B cell (primary cell): ENCODE measurements around the gene NKAIN2. TPM values are rescaled to one million over a fixed set of nuclear protein-coding genes. Genes with fewer than 3 reads are reported as not detected.

Source experiments
- ATAC-seq: fragments of 200-7000 bp; cut with Tn5 transposase; one replicate; pipeline ENCODE4 v1.10.0; 2021; ENCODE audit warnings: low read depth, mild to moderate bottlenecking, moderate number of reproducible peaks, moderate library complexity
- CTCF ChIA-PET: fragments of 350-600 bp; sonication (Branson Sonifier 250); formaldehyde crosslinking; loops from one replicate; lab custom pipeline; 2021; ENCODE audit warnings: antibody characterized with exemption, inconsistent platforms; lab: Charles Lee
- POLR2A ChIA-PET: fragments of 350-600 bp; sonication (Branson Sonifier 250); formaldehyde crosslinking; loops from one replicate; lab custom pipeline; 2021; ENCODE audit warnings: antibody characterized with exemption; lab: Charles Lee
- DNase-seq: peaks from one replicate; pipeline ENCODE4 v3.0.0; 2013
- H2AFZ ChIP-seq: 2 replicates; pipeline ENCODE4 v1.6.1; 2012; ENCODE audit warnings: mild to moderate bottlenecking, low read depth, low read length; ENCODE audit not compliant: insufficient read depth, poor library complexity, severe bottlenecking
- H3K27ac ChIP-seq, 2 donors: 1 replicate in 1 of 2; 2 replicates in 1 of 2; pipeline ENCODE4 v1.5.1; 2012 to 2013; ENCODE audit warnings: low read length in 2 of 2, mild to moderate bottlenecking in 2 of 2, moderate library complexity in 1 of 2
- H3K27me3 ChIP-seq, 4 experiments: fragments of 200-600 bp in 1 of 4; sonication (generic) in 1 of 4; replicated peaks in 1 of 4; 1 replicate in 2 of 4; 2 replicates in 2 of 4; pipeline versions ENCODE4 v1.6.1 to v1.7.0; 2013 to 2016; ENCODE audit warnings: low read length in 3 of 4, mild to moderate bottlenecking in 2 of 4, mixed read lengths in 1 of 4, moderate library complexity in 1 of 4; ENCODE audit not compliant: insufficient read depth in 4 of 4, control insufficient read depth in 3 of 4; ENCODE audit errors: control extremely low read depth in 1 of 4
- H3K36me3 ChIP-seq, 2 experiments: replicated peaks in 1 of 2; 1 replicate in 1 of 2; 2 replicates in 1 of 2; pipeline versions ENCODE4 v1.6.1 to v1.7.1; 2013; ENCODE audit warnings: low read length in 1 of 2; ENCODE audit not compliant: insufficient read depth in 2 of 2, control insufficient read depth in 1 of 2; ENCODE audit errors: control extremely low read depth in 1 of 2, extremely low read depth in 1 of 2
- H3K4me1 ChIP-seq, 2 donors: fragments of 200-600 bp in 1 of 2; sonication (generic) in 1 of 2; 1 replicate in 1 of 2; 2 replicates in 1 of 2; pipeline versions ENCODE4 v1.5.1 to v1.6.1; 2013 to 2017; ENCODE audit warnings: low read length in 2 of 2; ENCODE audit not compliant: control insufficient read depth in 2 of 2, insufficient read depth in 2 of 2
- H3K4me2 ChIP-seq: replicated peaks from 2 replicates; pipeline ENCODE3; 2012; ENCODE audit warnings: mild to moderate bottlenecking, low read depth, low read length; ENCODE audit not compliant: poor library complexity, severe bottlenecking
- H3K4me3 ChIP-seq, 5 experiments: fragments of 200-600 bp in 1 of 5; sonication (generic) in 1 of 5; 1 replicate in 3 of 5; 2 replicates in 2 of 5; pipeline versions ENCODE4 v1.5.1 to v1.7.0; 2011 to 2016; ENCODE audit warnings: low read length in 4 of 5, mild to moderate bottlenecking in 4 of 5, low read depth in 2 of 5, control low read depth in 1 of 5, moderate library complexity in 1 of 5; ENCODE audit not compliant: insufficient read depth in 1 of 5; ENCODE audit errors: control extremely low read depth in 1 of 5, extremely low read depth in 1 of 5
- H3K79me2 ChIP-seq: fragments of 200-600 bp; sonication (generic); one replicate; pipeline ENCODE4 v1.6.0; 2016; ENCODE audit warnings: low read length; ENCODE audit not compliant: control insufficient read depth, insufficient read depth
- H3K9ac ChIP-seq: fragments of 200-600 bp; sonication (generic); 2 replicates; pipeline ENCODE4 v1.6.1; 2017; ENCODE audit warnings: mild to moderate bottlenecking, low read length, moderate library complexity
- H3K9me3 ChIP-seq, 3 donors: one replicate each; pipeline versions ENCODE4 v1.6.1 to v1.7.1; 2013; ENCODE audit warnings: low read length in 2 of 3; ENCODE audit not compliant: control insufficient read depth in 2 of 3, insufficient read depth in 1 of 3; ENCODE audit errors: control extremely low read depth in 1 of 3
- H4K20me1 ChIP-seq: 2 replicates; pipeline ENCODE4 v1.6.0; 2012; ENCODE audit warnings: mild to moderate bottlenecking, low read length; ENCODE audit not compliant: insufficient read depth, control insufficient read depth, poor library complexity, severe bottlenecking
- H3K27ac Mint-ChIP-seq: one replicate; pipeline ENCODE4 v1.8.0; 2021; ENCODE audit warnings: mixed read lengths
- H3K27me3 Mint-ChIP-seq: one replicate; pipeline ENCODE4 v1.8.0; 2021; ENCODE audit warnings: mixed read lengths
- H3K4me1 Mint-ChIP-seq: one replicate; pipeline ENCODE4 v1.8.0; 2021; ENCODE audit warnings: mixed read lengths
- H3K4me3 Mint-ChIP-seq: one replicate; pipeline ENCODE4 v1.8.0; 2021; ENCODE audit warnings: mixed read lengths
- H3K9me3 Mint-ChIP-seq: one replicate; pipeline ENCODE4 v1.8.0; 2022; ENCODE audit warnings: mixed read lengths; ENCODE audit not compliant: insufficient read depth
- CTCF ChIP-seq: fragments of 200-600 bp; IDR thresholded peaks from one replicate; pipeline ENCODE4 v1.8.0; 2022; ENCODE audit warnings: antibody characterized with exemption, mild to moderate bottlenecking
- EZH2 ChIP-seq: IDR thresholded peaks from 2 replicates; pipeline ENCODE4 v1.6.1; 2012; ENCODE audit warnings: borderline replicate concordance, low read depth, mild to moderate bottlenecking, moderate library complexity, low read length; ENCODE audit not compliant: insufficient read depth, poor library complexity, severe bottlenecking
- WGBS: methylation state at CpG from one replicate; pipeline ENCODE4 v1.1.5; 2013; ENCODE audit warnings: missing lambda C conversion rate; ENCODE audit not compliant: insufficient coverage; 5-methylcytosine and 5-hydroxymethylcytosine counted together
- intact Hi-C: fragments of 100-400 bp; cut with micrococcal nuclease; formaldehyde crosslinking; loops from one replicate; pipeline ENCODE4 v1.10.0; 2022
- polyA plus RNA-seq: library from polyadenylated mRNA; depleted of rRNA; stranded (reverse); fragments of >200 nt; gene quantifications from 2 replicates; pipeline ENCODE4 v1.2.3, GENCODE V29; 2012
- total RNA-seq, 2 donors: library from RNA; stranded (reverse); fragments of 120-200 nt in 1 of 2; gene quantifications; 1 replicate in 1 of 2; 2 replicates in 1 of 2; pipeline versions ENCODE4 v1.2.3 to v1.2.4, GENCODE V29; 2013 to 2022

Gene NKAIN2
- total and polyA plus RNA-seq, 2 donors (not counting 1 experiment from before 2014, with no cell fraction given): not detected

DNA sequence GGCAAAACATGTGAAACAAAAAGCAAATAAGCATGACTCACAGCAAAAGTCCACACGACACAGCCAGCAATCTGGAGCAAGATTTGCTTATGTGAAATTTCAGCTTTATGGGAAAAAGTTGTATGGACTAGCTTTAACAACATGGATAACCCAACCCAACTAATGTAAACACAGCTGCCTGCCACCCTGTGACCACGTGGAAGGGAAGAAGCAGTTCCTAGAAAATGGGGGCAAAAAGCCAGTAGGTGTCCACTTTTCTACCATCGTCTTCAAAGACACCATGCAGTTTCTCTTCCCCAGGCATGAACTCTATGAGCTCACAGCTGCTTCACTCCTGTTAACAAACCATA is 733.2 kb downstream of the NKAIN2 start:
- CTCF ChIA-PET: no interaction called here
- ATAC-seq: no peak
- Histone ChIP-seq H2AFZ (no peak overlapping the region), H4K20me1 (no peaks in the 10 kb centered on the region), H3K36me3 (no peaks in the 10 kb centered on the region), H3K27me3 (no peaks in the 10 kb centered on the region), H3K9me3 (peaks cover 0 to 3% (median 0%) of the 10 kb centered on the region in 3 donors), H3K4me2 (no peak overlapping the region), H3K9ac (no peak overlapping the region), H3K79me2 (no peaks in the 10 kb centered on the region), H3K4me3 (no peak overlapping the region), H3K4me1 (no peaks in the 10 kb centered on the region), H3K27ac (no peak overlapping the region)
- WGBS: no CpG with 5 or more reads among the region's 3 CpGs
- DNase-seq: no peak
- intact Hi-C loops: no loop called here
- H3K4me1 Mint-ChIP-seq: no peaks in the 10 kb centered on the region
- H3K27me3 Mint-ChIP-seq: no peaks in the 10 kb centered on the region
- no peak for TF ChIP-seq EZH2
- TF ChIP-seq CTCF: no peak
- H3K9me3 Mint-ChIP-seq: peaks cover 3% of the 10 kb centered on the region
- no peak overlapping the region for H3K4me3 Mint-ChIP-seq
- H3K27ac Mint-ChIP-seq: no peak overlapping the region
- POLR2A ChIA-PET: no interaction called here

GRCh38 chr6:124539096-124539495 is 735.4 kb downstream of the NKAIN2 start:
- Mint-ChIP-seq H3K27me3 (no peaks in the 10 kb centered on the region), H3K9me3 (no peaks in the 10 kb centered on the region), H3K4me3 (no peak overlapping the region), H3K27ac (no peak overlapping the region), H3K4me1 (no peaks in the 10 kb centered on the region)
- no peak overlapping the region for H3K9ac ChIP-seq
- H3K36me3 ChIP-seq: no peaks in the 10 kb centered on the region
- DNase-seq (no peak), ATAC-seq (no peak)
- H4K20me1 ChIP-seq: no peaks in the 10 kb centered on the region
- no peak overlapping the region for H2AFZ ChIP-seq
- no peak overlapping the region for H3K4me3 ChIP-seq
- no peaks in the 10 kb centered on the region for H3K27me3 ChIP-seq
- ChIA-PET CTCF (no interaction called here), POLR2A (no interaction called here)
- H3K4me2 ChIP-seq: no peak overlapping the region
- no peaks in the 10 kb centered on the region for H3K79me2 ChIP-seq
- TF ChIP-seq CTCF (no peak), EZH2 (no peak)
- peaks cover 0 to 3% (median 0%) of the 10 kb centered on the region in 3 donors for H3K9me3 ChIP-seq
- no peak overlapping the region for H3K27ac ChIP-seq
- intact Hi-C loops: no loop called here
- H3K4me1 ChIP-seq: no peaks in the 10 kb centered on the region
